SK-N-SH treated with all-trans-retinoic acid at 6 μM for 48 hours (cell line): ENCODE measurements around the gene ZACN.

Experiments used
- CSDC2 ChIP-seq: fragments of 250-450 bp; sonication (Bioruptor Pico); IDR thresholded peaks from 2 replicates; pipeline ENCODE4 v1.5.0; 2020; ENCODE audit warnings: mild to moderate bottlenecking, moderate library complexity
- ZC3H10 ChIP-seq: fragments of 250-450 bp; sonication (Bioruptor Pico); IDR thresholded peaks from 2 replicates; pipeline ENCODE4 v1.5.1; 2021; ENCODE audit warnings: mild to moderate bottlenecking, moderate library complexity
- TF ChIP-seq, protein P1 (sequence below): fragments of 250-450 bp; sonication (Bioruptor Pico); IDR thresholded peaks from 2 replicates; pipeline ENCODE4 v1.5.1; 2020; ENCODE audit warnings: low read depth, mild to moderate bottlenecking, moderate library complexity

DNA sequence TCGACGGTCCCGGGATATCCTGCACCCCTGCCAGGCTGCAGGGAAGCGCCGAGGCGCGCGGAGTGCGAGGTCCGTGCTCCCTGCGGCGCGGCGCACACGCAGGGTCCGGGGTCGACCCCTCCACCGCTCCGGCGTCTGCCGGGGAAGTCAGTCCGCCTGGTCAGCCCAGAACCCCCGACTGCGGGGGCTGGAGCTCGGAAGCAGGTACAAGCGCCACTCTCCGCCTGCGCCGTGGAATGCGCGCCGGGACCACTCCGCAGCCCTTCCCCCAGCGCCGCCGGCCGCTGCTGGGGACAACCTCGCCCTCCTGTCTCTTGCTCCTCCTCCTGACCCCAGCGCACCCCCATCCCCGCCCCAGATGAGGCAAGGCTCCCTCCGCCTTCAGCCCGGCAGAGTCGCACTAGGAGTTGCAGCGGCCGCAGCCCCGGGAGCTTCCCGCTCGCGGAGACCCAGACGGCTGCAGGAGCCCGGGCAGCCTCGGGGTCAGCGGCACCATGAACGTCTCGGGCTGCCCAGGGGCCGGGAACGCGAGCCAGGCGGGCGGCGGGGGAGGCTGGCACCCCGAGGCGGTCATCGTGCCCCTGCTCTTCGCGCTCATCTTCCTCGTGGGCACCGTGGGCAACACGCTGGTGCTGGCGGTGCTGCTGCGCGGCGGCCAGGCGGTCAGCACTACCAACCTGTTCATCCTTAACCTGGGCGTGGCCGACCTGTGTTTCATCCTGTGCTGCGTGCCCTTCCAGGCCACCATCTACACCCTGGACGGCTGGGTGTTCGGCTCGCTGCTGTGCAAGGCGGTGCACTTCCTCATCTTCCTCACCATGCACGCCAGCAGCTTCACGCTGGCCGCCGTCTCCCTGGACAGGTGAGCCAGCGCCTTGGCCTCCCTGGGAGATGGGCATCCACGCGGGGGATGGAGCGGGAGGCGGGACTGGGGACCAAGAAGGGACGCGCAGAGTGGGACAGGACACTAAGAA lies 4.3 kb upstream of the ZACN start, which contains the start of gene GALR2:
- TF ChIP-seq ZC3H10 = no peak
- TF ChIP-seq, protein P1, sequence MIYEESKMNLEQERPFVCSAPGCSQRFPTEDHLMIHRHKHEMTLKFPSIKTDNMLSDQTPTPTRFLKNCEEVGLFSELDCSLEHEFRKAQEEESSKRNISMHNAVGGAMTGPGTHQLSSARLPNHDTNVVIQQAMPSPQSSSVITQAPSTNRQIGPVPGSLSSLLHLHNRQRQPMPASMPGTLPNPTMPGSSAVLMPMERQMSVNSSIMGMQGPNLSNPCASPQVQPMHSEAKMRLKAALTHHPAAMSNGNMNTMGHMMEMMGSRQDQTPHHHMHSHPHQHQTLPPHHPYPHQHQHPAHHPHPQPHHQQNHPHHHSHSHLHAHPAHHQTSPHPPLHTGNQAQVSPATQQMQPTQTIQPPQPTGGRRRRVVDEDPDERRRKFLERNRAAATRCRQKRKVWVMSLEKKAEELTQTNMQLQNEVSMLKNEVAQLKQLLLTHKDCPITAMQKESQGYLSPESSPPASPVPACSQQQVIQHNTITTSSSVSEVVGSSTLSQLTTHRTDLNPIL (CRISPR knock-in tag) = no peak
- TF ChIP-seq CSDC2 (CRISPR knock-in tag) = no peak
